GM19455 (cell line): ENCODE data around the gene NT5M.

ENCODE experiments used
- ATAC-seq: cut with Tn5 transposase; IDR thresholded peaks from one replicate; pipeline ENCODE4 v1.9.1; 2021; ENCODE audit not compliant: unreplicated experiment

NT5M gene

DNA sequence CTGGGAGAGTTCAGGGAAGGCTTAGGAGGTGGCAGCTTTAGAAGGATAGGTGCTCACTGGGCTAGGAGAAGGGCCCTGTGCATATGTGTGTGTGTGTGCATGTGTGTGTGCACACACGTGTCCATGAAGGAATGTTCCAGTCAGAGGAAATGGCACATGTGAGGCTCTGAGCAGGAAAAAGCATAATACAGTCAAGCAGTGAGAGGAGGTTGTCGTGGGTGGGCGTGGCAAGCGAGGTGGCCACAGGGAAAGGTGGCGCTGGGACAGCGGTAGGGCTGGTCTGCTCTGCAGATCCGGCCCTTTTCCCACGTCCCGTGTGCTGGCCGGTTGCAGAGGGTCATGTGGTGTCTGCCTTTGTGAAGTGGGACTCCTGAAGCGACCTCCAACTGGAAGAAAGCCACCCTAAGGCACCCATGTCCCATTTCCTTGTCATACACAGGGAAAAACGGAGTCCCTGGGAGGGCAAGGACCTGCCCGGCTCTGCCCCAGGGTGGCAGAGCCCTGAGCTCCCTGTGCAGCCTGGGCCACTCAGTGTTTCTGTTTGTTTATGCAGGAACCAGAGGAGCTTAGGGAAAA, 40.1 kb downstream of the NT5M start:
- no peak for ATAC-seq

DNA sequence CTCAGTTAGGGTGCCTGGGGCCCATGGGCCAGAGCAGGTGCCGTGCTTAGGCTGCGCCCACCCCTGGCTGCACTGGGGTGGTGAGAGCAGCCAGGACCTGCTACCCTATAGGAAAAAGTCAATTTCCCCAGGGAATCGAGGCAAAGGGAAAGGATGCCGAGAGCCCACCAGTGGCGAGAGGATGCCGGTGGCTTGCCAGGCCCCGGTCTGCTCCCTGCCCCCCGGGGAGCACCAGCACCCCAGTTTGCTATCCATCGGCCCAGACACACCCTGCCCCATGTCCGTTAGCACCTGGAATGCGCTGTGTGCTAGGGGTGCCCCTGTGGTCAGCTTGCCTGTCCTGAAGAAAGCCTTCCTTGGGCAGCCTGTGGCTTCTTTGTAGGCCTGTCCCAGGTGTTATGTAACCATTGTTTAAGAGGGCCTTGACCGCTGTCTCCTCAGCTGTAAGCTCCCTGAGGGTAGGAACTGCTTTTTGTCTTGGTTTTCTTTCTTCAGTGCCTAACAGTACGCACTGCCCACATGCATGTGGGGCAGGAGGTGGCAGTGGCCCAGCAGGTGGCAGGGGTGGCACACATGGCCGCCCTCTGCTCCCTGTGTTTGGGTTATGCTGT, 40.8 kb downstream of the NT5M start:
- ATAC-seq = no peak

DNA sequence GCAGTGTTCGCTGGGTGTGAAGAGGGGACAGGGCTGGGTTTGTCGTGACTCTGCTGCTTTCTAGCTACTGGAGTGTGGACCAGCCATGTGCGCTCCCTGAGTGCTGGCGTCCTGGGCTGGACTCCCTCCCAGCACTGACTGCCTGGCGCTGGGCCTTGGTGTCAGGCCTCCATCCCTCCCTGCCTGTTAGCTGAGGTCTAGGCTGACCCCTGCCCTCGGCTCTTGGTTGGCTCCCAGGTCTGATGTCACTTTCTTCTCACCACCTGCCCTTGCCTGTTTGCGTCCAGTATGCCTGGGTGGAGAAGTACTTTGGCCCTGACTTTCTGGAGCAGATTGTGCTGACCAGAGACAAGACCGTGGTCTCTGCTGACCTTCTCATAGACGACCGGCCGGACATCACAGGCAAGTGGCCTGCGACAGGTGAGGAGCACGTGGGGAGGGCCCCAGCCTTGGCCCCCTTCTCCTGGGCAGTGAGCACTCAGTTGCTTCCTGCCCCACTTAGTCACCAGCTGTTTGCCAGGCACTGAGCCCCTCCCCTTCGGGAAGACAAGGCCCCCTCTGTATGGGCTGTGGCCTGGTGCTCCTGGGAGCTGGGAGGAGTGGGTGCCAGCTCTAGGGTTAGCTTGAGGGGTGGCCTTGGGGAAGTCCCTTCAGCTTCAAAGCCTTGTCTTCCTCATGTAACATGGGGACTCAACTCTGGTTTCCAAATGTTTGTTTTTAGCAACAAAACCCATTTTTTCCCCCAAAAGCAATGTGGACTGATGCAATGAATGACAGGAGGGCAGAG, 41.5 kb downstream of the NT5M start:
- ATAC-seq = no peak

DNA sequence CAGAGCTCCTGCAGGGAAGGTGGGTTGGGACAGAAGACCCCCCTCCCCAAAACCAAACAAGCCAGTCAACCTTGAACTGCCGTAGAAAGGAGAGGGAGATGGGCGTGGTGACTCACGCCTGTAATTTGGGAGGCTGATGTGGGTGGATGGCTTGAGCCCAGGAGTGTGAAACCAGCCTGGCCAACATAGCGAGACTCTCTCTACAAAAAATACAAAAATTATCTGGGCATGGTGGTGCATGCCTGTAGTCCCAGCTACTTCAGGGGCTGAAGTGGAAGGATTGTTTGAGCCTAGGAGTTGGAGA, 42.1 kb downstream of the NT5M start:
- ATAC-seq = no peak

DNA sequence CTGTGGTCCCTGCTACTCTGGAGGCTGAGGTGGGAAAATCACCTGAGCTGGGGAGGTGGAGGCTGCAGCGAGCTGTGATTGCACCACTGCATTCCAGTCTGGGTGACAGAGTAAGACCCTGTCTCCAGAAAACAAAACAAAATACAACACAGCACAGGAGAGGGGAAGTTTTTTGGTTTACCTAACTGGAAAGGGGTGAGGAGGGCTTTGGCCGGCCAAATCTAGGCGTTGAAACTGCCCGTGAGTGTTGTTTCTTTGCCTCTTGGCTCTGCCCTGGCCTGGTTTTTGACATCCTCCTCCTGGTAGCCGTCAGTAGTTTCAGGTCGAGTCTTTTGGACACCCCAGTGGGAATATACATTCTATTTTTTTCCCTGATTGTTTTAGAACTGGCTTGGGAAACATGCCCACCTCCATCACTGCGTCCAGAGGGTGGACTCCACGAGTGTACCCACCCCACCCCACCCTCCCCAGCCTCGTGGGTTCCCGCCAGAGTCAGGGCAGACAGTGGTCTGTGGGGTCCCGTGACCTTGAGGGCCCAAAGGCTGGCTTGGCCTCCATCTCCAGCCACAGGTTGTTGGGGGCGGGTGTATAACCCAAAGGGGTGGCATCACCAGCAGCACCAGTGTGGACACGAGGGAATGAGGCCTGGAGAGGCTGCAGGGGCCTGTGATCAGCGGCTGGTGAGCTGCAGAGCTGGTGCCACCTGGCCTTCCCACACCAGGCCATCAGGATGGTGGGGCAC, 42.7 kb downstream of the NT5M start:
- no peak for ATAC-seq

DNA sequence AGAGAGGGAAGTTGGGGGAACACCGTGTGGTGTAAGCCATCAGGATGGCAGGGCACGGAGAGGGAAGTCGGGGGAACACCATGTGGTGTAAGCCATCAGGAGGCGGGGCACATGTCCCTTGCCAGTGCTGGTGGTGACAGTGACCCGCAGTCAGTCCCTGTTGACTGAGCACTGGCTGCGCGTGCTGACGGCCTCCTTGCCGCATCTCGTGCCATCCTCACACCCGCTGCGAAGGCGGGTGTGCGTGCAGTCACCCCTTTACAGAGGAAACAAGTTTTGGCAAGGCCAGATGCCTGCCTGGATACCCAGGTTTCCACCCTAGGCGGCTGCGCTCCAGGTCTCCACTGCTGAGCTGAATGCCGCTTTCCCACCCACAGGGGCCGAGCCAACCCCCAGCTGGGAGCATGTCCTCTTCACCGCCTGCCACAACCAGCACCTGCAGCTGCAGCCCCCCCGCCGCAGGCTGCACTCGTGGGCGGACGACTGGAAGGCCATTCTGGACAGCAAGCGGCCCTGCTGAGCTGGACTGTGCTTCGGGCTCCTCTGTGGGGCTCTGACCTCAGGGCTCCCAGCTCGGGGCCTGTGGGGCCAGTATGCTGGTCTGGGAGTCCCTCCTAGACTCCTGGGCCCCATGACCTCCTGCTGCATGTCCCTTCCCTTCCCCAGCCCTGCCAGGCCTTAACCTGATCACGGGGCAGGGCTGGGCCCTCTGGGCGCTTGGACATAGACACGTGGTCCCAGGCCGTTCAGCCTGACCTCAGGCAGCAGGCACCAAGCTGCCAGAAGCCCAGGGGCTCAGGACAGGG, 43.5 kb downstream of the NT5M start:
- ATAC-seq = no peak

DNA sequence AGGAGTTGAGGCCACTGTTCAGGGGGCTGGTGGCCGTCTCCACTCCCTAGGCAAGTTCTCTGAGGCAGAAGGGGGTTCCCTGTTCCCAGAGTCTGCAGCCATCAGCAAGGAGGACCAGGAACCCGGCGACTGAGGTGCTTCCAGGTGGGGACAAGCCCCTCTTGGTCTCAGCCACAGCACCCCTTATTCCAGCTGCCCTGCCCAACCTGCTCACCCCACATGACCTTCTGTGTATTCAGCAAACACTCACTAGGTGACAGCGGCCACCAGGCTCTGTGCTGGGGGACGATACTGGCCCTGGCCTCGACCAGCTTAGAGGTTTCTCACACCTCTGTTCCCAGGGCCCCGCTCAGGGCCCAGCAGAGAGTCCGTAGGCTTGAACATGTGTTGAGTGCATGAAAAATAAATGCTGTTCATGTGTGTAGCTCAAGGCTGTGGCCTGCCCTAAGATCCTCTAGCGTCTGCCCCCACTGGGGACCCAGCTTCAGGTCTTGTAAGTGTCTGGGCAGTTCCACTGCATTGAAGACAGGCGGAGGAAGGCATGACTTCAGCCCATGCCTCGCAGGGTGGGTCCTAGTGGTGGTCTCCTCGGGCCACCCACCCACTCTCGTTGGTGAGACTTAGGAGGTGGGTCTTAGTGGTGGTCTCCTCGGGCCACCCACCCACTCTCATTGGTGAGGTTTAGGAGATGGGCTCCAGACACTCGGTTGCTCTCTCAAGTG, 44.2 kb downstream of the NT5M start:
- no peak for ATAC-seq

DNA sequence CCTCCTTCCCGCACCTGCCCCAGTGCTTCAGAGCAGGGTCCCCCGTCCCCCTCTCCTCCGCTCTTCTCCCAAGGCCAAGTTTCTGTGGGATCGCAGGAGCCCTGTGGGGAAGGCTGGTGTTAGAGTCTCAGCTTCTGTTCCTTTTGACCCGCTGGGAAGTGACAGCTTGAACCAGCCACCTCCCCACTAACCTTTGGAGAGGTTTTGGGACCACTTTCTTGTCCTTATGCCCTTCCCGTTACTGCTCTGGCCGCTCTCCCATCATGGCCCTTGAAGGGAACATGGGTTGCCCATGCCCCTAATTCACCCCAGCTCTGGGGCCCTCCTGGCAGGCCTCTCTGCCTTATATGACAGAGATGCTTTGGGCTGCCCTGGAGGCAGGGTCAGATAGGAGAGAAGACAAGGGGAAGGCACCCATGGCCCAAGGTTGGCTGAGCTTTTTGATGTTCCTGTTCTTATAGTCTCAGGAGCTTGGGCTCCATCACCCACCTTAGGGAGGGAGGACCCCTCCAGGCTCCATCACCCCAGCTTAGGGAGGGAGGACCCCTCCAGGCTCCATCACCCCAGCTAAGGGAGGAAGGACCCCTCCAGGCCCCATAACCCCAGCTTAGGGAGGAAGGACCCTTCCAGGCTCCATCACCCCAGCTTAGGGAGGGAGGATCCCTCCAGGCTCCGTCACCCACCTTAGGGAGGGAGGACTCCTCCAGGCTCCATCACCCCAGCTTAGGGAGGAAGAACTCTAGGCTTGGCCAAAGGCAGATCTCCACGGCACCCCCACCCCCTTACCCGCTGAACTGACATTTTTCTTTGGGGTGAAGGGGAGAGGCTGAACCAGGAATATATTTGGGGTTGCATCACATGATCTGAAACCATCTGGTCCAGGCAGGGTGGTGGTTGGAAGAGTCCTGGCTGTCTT, 45.0 kb downstream of the NT5M start:
- no peak for ATAC-seq

DNA sequence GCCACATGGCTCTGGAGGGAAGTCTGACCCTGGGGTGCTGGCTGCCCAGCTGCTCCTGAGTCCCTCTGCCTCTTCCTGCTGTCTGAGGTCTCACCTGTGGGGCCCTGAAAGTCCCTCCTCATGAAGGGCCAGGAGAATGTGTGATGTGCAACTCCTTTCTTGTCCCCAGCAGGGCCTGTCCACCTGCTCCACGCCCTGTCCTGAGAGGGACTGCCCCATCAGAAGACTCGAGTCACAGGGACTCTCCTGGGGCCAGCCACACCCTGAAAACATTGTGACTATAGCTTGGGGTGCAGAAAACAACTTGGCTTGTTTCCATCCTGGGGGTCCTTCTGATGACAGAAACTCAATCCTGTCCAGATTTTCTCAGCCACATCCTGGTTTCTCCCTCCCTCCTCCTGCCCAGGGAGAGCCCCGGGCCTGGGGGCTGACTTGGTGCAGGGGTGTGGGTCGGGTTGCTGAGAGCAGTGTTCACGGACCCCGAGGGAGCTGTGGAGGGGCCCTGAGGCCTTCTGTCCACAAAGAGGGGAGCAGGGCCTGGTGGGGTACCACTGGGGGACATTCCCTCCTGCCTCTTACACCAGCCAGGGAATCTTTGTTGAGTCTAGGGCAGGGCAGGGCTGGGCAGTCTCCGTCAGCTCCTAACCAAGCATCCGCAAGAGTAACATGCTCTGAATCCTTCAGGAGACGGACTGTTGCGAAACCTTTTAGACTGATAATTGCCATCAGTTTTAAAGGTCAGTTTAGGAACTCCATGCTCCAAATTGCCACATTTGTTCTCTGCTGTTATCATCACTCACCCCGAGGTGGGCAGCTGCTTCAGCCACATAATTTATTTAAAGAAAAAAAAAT, 45.9 kb downstream of the NT5M start:
- ATAC-seq = no peak

DNA sequence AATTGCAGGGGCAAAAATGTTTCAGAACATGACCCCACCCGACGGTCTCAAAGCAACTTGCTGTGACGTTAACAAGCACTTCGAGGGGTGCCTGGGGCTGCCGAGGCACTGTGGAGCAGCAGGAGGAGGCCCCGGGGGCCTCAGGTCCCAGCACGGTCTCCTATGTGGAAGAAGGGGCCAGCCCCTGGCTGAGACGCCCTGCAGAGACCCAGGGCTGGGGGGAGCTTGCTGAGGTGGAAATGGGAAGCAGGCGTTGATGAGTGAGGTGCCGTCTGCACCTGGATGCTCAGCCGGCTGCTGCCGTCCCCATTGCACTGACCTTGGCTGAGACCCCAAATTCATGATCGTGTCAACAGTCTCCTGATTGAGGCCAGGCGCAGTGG, 46.5 kb downstream of the NT5M start:
- no peak for ATAC-seq

DNA sequence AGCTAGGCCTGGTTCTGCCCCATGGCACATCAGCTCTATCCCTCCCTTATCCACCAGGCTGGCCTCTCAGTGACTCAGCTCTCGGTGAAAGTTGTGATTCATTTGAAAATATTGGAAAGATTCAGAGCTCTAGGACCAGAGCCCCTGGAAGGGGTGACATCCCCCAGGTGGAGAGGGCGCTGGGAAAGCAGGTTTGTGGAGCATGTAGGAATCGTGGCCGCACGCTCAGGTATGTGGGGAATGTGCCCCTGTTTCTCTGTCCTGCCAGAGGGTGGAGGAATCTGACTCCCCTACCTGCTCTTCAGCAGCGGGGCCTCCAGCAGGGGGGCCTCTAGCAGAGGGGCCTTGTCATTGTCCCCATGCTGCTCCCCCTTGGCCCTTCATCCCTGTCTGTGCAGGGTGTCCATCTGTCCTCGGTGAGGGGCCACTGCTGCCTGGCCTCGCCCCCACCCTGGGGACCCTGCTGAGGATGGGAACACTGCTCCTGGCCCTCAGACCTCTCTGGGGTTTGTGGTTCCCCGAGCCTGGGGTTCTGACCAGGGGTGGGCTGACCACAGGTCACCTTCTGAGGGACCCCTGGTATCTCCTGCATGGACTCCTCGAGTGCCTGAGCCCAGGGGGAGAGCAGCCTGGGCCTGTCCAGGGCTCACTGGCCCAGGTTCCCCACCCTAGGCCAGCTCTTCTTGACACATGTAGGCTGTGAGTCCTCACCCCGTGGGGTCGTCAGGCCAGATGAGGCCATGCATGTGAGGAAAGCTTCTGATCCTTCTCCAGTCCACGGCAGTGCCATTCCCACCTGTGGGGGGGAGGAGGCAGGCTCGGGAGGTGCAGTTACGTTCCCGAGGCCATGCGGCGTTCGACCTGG, 47.5 kb downstream of the NT5M start:
- ATAC-seq = no peak

DNA sequence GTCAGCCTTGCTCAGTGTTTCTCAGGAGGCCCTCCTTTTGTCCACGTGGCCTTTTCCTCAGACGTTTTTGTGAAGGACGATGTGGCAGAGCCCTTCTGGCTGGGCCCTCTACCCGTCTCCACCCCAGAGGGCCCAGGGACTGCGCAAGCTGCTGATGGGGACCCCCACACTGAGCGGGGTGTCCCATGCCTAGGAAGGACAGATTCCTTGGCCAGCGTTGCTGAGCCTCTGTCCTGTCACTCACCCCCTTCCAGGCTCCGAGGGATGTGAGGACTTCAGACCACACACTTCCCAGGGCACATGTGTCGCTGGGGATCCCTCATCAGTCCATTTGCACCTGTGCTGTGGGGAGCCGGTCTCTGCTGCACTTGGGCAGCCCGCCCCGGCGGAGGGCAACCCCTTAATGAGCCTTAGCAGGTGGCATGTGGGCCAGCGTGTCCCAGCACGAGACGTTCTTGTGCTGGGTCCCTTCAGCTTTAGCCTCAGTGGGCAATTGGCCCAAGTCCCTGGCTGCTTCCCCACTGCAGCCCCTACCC, 48.3 kb downstream of the NT5M start:
- ATAC-seq = no peak

DNA sequence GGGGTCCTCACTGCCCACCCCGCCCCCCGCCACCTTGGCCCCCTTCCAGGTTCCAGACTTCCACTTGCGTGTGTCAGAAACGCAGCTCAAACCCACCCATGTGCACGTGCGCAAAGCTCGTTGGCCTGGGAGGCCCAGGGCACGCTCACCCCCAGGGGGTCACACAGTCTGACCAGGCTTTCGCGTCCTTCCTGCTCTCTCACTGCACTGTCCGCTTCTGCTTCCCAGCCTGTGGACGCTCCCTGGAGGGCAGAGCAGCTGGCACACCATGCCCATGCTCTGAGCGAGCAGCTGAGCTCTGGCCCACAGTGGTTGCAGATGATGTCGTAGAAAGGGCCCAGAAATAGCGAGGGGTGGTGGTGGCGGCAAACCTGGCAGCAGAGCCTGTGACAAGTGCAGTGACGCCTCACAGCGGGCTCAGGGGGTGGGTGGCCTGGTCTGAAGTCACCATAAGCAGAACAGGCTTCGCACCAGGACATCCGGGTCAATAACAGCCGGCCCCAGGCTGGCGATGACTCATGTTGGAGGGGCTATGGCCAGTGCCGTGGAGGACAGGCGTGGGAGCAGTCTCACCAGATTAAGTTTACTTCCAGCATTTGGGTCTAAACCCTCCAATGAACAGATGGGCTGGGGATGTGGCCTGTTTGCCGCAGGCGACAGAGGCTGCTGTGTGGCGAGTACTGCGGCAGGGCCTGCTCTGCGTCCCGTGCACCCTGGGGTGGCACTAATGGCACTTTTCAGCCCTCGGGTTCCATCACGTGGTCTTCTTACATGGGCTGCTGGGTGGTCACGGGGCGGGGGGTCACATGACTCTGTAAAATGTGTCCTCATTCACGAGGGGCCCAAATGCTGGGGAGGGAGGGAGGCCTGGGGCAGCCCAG, 49.0 kb downstream of the NT5M start:
- ATAC-seq = no peak

DNA sequence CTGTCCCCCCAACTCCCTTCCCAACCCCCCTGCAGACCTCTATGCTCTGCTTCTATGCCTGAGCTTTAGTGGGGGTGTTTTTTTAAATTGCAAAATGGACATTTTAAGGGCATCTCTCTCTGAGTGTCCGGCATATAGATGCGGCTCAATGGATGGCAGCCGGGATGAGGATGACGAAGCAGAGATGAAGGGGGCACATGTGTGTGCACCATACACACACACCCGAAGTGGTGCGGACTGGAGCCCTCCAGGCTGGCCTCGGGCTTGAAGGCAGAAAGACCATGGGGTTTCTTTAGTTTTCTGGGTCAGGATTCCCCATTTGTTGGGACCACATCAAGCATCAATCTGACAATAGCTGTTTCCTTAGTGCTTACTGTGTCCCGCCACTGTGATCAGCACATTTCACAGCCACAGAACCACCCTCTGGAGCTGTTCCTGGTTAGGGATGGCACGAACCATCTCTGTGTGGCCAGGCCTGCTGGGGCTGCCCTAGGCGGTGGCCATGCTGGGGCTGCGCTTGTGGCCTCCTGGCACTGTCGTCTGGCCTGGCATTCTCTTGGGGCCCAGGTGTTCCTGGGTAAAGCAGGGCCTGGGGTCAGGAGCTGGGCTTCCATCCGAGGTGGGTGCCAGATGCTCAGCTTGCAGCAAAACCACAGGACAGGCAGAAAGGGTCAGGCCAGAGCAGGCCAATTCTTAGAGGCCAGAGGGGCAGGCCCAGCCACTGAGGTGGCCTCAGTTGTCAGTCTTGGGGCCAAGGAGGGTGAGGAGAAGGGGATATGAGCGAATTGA, 49.9 kb downstream of the NT5M start:
- no peak for ATAC-seq

DNA sequence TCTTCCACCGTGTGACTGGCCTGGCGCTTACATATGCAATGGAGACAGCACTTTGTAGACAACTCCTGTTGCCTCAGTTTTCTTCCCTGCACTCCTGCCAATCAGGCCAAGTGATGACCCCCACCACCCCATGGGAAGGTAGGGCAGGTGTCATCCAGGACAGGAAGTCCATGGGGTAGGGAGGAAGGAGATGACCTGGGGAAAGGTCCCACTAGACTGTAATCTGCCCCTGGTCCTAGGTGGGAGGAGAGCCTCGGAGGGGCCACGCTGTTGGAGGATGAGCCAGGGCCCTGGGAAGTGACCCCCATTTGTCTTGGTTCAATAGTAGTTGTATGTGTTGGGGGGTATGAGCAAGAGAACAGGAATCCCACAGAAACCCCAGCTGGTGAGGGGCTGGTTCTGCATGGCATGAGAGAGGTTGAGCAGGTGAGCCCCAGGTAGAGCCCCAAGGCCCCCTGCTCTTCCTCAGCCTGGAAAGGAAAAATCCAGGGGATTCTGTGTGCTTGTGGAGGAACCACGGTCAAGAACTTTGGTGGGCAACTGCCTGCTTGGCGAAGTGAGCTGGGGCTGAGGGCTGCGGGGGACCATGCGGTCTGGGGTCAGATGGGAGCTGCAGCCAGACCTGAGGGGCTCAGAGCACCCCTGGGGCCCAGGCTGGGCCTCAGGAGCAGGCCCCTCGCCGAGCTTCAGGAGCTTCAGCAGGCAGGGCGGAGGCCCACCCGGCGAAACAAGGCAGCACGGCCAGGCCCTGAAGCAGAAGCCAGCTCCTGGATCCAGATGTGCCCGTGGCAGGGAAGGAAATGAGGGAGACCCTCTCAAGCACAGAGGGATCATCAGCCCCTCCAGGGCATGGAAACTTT, 50.7 kb downstream of the NT5M start:
- no peak for ATAC-seq
